A549 treated with dexamethasone at 1 μM for 4 hours (cell line): ENCODE measurements around the gene ADCY9. TPM values are rescaled to one million over a fixed set of nuclear protein-coding genes. Genes with fewer than 3 reads are reported as not detected.

ENCODE experiments used
- total RNA-seq: library from RNA; stranded (reverse); fragments of 200-300 nt; extraction: Qiagen RNA extraction; gene quantifications from 5 replicates; pipeline ENCODE4 v1.2.3, GENCODE V29; 2022

The ADCY9 gene
- total RNA-seq = 5.1 to 9.7 TPM (median 8.3 TPM) in 5 replicates

DNA sequence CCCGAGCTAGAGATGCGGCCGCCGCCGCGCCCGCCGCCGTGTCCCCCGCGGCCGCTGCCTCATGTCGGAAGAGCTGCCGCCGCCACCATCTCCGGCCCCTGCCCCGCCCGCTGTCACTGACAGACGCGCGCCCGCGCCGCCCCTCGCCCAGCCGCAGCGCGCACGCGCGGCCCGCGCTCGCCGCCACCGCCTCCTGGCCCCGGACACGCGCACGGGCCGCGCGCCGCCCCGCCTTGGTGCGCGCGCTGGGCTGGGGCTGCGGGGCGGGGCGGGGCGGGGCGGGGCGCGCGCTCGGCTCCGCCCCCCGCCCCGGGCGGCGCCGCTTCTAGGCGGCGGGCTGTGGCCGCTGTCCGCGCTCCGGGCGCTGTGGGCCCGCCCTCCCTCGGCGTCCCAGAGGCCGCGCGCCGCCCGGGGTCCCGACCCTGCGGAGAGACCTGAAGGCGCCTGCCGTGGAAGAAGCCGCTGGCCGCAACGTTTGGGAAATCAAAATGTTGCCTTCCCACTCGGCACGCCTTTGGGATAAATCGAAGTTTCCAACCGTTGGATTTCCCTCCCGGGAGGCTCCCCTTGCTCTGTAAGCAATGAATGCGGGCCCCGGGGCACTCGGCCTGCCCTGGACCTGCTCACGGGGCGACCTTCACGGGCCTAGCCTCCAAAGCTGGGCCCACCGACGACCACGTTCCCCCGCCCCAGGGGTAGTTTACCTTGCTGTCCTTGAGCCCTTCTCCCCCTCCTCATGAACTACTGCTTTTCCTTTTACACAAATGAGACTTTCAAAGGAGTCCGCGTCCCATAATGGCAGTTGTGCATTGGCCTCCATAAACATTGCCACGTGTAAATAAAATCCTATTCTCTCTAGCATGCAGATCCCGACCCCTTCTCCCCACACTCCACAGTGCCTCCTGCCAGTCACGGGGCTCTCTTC, at the start of gene ADCY9:
Gene ADCY9 (minus strand): TSS at position 118 of the 925 bp plus-strand sequence. CDS start 1,000 bp downstream, outside the sequence.

Other genes starting within 250 kb of the ADCY9 start
- 12.1 to 22.9 TPM (median 21.2 TPM) in 5 replicates for gene CREBBP, start 235.7 kb downstream of the ADCY9 start, total RNA-seq
- gene SRL, start 125.6 kb upstream of the ADCY9 start, total RNA-seq = 0.04 to 0.08 TPM (median 0.07 TPM) in 5 replicates
- gene TFAP4, start 156.6 kb upstream of the ADCY9 start, total RNA-seq = 12.0 to 21.1 TPM (median 18.7 TPM) in 5 replicates
- 16.9 to 25.1 TPM (median 24.2 TPM) in 5 replicates for gene GLIS2, start 199.6 kb upstream of the ADCY9 start, total RNA-seq
- gene PAM16, start 234.9 kb upstream of the ADCY9 start, total RNA-seq = 52.2 to 69.8 TPM (median 60.4 TPM) in 5 replicates